ENCODE results near the gene BICRA.
"Not testable (repeated sequence)": the region's sequence is repeated elsewhere in the genome, so short reads cannot be mapped to it uniquely, and the experiment has no call there.

The BICRA gene

GRCh38 chr19:47573071-47574026, 35.6 kb upstream of the BICRA start, which contains the start of gene ZNF541:
TSS of gene ZNF541 (minus strand) at chr19:47573148. CDS start at chr19:47555856, 17,292 bp downstream.
- peak; percentile 29 for DNase-seq (ENCODE audit: low read depth, low spot score)
- H3K4me3 ChIP-seq (ENCODE audit: low read depth, low read length): peak within 1 kb of the TSS; percentile 27
- TF ChIP-seq CTCF (IDR thresholded peaks at IDR 0.05; ENCODE audit: low read depth, low read length): no peak
- in situ Hi-C loops (cut with HindIII; ENCODE audit: low sequenced_read_pairs): no loop called here

- in situ Hi-C loops (cut with HindIII; ENCODE audit: low sequenced_read_pairs): no loop called here
- TF ChIP-seq CTCF (IDR thresholded peaks at IDR 0.05; ENCODE audit: low read depth, low read length): no peak
- DNase-seq (ENCODE audit: low read depth, low spot score): no peak
- no peak overlapping the region for H3K4me3 ChIP-seq (ENCODE audit: low read depth, low read length)
Observed at GRCh38 chr19:47580397-47580796, 28.5 kb upstream of the BICRA start.

GRCh38 chr19:47581605-47582319, 27.2 kb upstream of the BICRA start:
- TF ChIP-seq CTCF (IDR thresholded peaks at IDR 0.05; ENCODE audit: low read depth, low read length): no peak
- no peak overlapping the region for H3K4me3 ChIP-seq (ENCODE audit: low read depth, low read length)
- in situ Hi-C loops (cut with HindIII; ENCODE audit: low sequenced_read_pairs): no loop called here
- no peak for DNase-seq (ENCODE audit: low read depth, low spot score)

- no peak for TF ChIP-seq CTCF (IDR thresholded peaks at IDR 0.05; ENCODE audit: low read depth, low read length)
- no peak overlapping the region for H3K4me3 ChIP-seq (ENCODE audit: low read depth, low read length)
- in situ Hi-C loops (cut with HindIII; ENCODE audit: low sequenced_read_pairs): no loop called here
- DNase-seq (ENCODE audit: low read depth, low spot score): peak; percentile 22
Observed at GRCh38 chr19:47582320-47582909, 26.5 kb upstream of the BICRA start.

GRCh38 chr19:47583161-47583560, 25.8 kb upstream of the BICRA start:
- H3K4me3 ChIP-seq (ENCODE audit: low read depth, low read length); DNase-seq (ENCODE audit: low read depth, low spot score); in situ Hi-C loops (cut with HindIII; ENCODE audit: low sequenced_read_pairs): not testable (repeated sequence)

- in situ Hi-C loops (cut with HindIII; ENCODE audit: low sequenced_read_pairs): no loop called here
Observed at GRCh38 chr19:47587295-47587694, 21.6 kb upstream of the BICRA start.

More at GRCh38 chr19:47587295-47587694, 21.6 kb upstream of the BICRA start:
- DNase-seq (ENCODE audit: low read depth, low spot score): no peak
- no peak overlapping the region for H3K4me3 ChIP-seq (ENCODE audit: low read depth, low read length)
- TF ChIP-seq CTCF (IDR thresholded peaks at IDR 0.05; ENCODE audit: low read depth, low read length): no peak

Data from astrocyte of the spinal cord (primary cell).